Hindlimb muscle (tissue), 1 donor: ENCODE data around the gene EGR4. TPM values are rescaled to one million over a fixed set of nuclear protein-coding genes. Genes with fewer than 3 reads are reported as not detected.

ENCODE experiments used
- DNase-seq: peaks from one replicate; pipeline ENCODE4 v3.0.0-alpha.2; 2013
- polyA plus RNA-seq: library from polyadenylated mRNA; unstranded; fragments of 120-200 nt; gene quantifications from one replicate; pipeline ENCODE4 v1.2.1, GENCODE V29; 2013; ENCODE audit not compliant: insufficient read length

EGR4 gene
- polyA plus RNA-seq, 1 donor: not detected

- DNase-seq: no peak
Measured at GRCh38 chr2:73244580-73244979, 48.8 kb downstream of the EGR4 start.

- no peak for DNase-seq
Measured at GRCh38 chr2:73243884-73244570, 49.3 kb downstream of the EGR4 start.

Other genes with a start within 250 kb of the EGR4 start
- 6.4 TPM for gene SFXN5, start 221.8 kb downstream of the EGR4 start, polyA plus RNA-seq
- gene RAB11FIP5, start 180.6 kb downstream of the EGR4 start, polyA plus RNA-seq: 18.8 TPM
- gene NOTO, start 91.0 kb downstream of the EGR4 start, polyA plus RNA-seq: not detected
- gene SMYD5, start 79.3 kb downstream of the EGR4 start, polyA plus RNA-seq: 35.2 TPM
- gene PRADC1, start 60.3 kb downstream of the EGR4 start, polyA plus RNA-seq: 33.0 TPM
- gene CCT7, start 59.2 kb downstream of the EGR4 start, polyA plus RNA-seq: 174 TPM
- gene FBXO41, start 9.1 kb downstream of the EGR4 start, polyA plus RNA-seq: 0.23 TPM
- gene ALMS1, start 92.3 kb upstream of the EGR4 start, polyA plus RNA-seq: 16.6 TPM